Dermis blood vessel endothelial cell (primary cell): ENCODE measurements around the gene ARMC2. TPM values are rescaled to one million over a fixed set of nuclear protein-coding genes. Genes with fewer than 3 reads are reported as not detected.
"Not testable (repeated sequence)": the region's sequence is repeated elsewhere in the genome, so short reads cannot be mapped to it uniquely, and the experiment has no call there.

Experiments used
- DNase-seq: peaks from one replicate; pipeline ENCODE4 v3.0.0; 2010
- total RNA-seq: library from RNA; depleted of rRNA; stranded (reverse); fragments of >200 nt; gene quantifications from 2 replicates; pipeline ENCODE4 v1.2.3, GENCODE V29; 2014

The ARMC2 gene
- total RNA-seq, 1 donor from 2014 or later: 0.51 TPM

DNA sequence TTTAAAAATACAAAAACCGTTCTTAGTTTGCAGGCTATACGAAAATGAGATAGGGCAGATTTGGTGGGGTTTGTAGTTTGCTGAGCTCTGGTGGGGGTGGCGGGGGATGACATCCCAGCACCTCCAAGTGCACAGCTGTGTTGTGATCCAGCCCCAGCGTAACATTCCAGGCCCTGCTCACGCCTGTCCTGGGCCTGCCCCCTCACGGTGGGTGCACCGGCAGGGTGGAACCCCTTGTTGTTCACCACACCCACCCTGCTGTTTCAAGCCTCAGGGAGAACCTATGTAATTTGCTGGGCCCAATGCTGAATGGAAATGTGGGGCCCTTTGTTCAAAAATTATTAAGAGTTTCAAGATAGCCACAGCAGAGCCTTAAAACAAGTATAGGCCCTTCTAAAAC is 25.0 kb downstream of the ARMC2 start:
- DNase-seq: no peak

DNA sequence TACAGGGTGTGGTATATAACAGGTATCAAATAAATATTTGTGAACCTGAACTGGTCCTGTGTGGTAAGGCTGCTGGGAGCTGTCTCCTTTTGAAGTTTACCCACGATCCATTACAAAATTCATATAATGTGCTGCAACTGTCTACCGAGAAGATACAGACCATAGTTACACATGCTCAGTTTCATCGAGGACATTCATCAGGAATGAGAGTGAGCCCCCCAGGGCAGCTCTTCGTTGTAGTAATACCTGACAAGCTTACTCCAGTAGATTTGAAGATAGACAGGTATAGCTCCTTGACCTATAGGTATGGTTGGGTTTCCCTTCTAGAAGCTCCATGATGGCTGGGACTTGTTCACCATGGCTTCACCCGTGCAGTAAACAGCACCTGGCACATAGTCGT is 25.7 kb downstream of the ARMC2 start:
- no peak for DNase-seq

DNA sequence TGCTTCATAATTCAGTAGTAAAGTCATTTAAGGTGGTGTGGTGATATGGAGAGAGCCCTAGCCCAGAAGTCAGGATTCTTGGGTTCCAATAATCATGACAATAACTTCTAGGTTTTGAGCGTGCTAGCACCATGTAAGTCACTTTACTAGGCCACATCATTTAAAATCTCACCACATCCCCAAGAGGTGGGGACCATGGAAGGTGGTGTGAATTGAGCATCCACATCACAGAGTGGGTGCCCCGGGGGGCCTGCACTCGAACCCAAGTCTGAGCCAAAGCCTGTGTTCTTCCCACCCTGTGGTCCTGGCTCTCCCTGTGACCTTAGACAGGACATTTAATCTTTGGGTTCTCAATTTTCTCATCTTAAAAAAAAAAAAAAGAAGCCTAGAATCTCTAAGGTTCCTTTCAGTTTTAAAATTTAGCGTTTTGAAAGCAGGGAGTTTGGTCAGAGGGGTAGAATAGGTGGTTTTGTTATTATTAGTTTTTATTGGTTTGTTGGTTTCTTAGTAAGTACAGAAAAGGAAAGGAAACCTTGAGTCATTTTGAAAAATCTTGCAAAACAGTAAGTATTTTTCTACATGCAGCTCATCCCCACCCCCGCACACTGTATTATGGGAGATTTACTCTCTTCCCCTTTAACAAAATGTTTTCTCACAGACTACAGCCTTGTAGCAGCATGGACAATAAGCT is 26.4 kb downstream of the ARMC2 start:
- DNase-seq: no peak

DNA sequence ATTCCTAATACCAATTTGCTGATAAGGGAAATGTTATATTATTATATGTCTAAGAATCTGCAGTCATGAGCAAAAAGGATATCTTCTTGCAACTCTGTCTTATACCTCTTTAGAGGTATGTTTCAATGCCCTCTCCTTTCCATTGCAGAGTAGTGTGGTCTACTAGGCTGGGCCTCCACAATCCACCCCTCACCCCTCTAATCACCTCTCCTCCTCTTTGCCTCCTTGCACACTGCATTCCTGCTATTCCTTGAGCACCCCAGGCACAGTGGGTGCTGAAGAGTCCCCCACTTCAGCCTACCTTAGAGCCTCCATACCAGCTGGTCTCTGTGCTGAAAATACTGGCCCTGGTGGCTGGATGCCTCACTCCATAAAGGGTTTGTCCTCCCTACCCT is 26.9 kb downstream of the ARMC2 start:
- no peak for DNase-seq

DNA sequence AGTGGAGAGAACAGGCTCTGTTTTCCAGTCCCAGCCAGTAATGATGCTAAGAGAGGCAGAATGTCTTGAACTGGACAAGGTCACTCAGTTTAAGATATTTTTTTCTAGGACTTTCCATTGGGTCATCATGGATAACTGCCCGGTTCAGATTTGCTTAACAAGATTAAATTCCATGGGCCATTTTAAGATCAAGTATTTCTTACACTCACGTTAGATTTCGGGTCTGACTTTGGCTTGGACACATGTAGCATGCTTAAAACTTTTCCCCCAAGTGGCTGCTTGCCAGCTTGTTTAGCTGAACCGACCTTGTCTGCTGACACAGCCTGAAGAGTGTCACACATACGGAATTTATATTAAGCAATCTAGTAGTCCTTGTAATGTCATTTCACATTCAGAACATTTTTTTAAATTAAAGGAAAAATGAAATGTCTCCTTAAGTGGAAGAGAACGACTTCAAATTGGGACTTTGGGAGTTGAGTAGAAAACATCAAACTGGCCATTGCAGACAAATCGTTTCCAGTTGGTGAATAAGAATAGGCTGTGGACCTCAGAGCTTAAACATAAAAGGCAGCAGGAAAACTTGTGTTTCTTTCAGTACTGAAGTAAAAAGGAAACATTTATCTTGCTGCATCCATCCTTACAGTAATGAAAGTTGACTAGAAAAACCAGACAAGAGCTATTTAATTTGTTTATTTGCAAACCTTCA is 29.0 kb downstream of the ARMC2 start:
- no peak for DNase-seq

DNA sequence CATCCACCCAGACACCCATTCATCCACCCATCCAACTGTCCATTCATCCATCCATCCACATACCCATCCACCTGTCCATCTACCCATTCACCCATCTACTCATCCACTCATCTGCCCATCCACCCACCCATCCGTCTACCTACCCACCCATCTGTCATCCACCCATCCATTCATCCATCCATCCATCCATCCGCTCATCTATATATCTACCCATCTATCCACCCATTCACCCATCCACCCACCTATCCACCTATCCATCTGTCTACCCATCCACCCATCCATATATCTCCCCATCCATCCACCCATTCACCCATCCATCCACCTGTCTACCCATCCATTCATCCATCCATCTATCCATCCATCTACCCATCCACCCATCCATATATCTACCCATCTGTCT is 30.7 kb downstream of the ARMC2 start:
- no peak for DNase-seq

DNA sequence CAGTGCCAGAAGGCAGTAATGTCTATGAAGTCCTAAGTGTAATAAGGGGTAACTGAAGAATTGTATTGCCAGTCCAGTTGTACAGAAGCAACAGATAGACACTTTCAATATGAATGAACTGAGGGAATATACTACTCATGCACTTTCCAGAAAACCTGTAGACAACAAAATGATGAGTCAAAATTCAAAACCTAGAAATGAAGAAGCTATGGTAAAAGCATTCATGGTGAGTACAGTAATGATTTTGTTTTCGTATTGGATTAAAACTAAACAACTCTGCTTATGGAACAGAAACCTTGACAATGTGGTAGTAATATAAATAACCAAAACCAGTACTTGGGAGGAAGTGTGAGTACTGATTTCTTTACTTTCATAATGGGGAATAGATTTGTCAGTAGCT is 35.0 kb downstream of the ARMC2 start:
- no peak for DNase-seq

DNA sequence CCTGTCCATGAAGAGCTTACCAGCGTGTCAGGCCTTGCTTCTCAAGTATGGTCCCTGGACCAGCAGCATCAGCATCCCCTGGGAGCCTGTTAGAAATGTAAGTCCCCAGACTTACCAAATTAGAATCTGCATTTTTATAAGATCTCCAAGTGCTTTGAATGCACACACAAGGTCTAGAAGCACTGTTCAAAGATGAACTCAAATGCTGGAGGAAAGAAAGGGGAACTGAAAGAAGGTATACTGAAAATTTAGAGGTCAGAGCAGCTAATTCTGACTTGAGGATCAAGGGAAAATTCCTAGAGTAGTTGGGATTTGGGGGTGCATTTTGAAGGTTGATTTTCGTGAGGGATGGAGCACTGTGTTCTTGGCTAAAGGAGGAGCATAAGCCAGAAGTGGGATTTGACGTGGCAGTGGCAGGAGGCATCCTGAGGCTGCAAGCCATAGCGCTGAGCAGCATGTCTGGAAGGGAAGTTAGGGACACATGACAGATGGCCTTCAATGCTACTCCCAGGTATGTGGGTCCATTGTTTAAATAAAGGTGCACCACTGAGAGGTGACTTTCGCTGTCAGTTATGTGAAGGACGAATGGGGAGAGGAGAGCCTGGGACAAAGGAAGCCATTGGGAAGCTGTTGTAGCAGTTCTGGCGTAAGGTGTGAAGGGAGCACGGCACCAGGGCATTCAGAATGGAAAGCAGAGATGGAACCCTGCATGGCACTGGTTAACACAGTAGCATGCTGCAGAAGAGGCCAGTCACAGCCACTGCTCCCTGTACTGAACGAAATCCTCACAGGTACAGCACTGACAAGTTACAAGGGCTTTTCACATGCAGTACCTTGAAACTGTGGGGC is 36.2 kb downstream of the ARMC2 start:
- DNase-seq: no peak

DNA sequence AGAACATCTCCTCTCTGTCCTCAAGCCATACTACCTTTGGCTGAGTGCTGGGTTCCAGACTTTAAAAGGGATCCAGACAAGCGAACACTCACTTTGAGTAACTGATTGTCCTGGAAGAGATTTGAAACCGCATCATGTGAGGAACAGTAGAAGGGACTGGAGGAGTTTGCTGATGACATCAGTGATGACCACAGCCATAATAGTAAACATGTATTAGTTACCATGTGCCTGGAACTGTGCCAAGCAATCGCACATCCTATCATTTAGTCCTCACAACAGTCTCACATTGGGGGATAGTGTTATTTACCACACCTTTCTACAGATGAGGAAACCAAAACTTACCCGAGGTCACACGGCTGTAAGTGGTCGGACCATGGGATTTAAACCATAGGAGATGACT is 39.8 kb downstream of the ARMC2 start:
- DNase-seq: no peak

DNA sequence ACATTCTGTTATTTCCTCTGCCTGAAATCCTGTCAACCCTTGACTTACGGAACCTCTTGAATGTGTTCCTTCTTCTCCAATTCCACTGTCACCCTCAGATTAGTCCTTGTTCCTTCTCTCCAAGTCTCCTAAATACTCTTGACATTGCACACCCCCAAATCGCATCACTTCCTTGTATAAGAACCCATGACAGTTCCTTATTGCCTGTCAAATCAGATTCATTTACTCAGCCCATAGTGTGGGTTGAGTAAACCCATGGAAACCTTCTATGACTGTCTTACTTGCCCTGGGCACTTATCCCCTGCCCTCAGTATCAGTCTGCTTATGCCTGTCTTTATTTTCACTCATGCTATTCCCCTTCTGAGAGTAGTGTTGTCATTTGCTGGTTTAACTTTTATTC is 40.5 kb downstream of the ARMC2 start:
- no peak for DNase-seq

DNA sequence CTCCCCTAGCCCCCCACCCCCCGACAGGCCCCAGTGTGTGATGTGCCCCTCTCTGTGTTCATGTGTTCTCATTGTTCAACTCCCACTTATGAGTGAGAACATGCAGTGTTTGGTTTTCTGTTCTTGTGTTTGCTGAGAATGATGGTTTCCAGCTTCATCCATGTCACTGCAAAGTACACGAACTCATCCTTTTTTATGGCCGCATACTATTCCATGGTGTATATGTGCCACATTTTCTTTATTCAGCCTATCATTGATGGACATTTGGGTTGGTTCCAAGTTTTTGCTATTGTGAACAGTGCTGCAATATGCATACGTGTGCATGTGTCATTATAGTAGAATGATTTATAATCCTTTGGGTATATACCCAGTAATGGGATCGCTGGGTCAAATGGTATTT is 42.7 kb downstream of the ARMC2 start:
- DNase-seq: not testable (repeated sequence)

DNA sequence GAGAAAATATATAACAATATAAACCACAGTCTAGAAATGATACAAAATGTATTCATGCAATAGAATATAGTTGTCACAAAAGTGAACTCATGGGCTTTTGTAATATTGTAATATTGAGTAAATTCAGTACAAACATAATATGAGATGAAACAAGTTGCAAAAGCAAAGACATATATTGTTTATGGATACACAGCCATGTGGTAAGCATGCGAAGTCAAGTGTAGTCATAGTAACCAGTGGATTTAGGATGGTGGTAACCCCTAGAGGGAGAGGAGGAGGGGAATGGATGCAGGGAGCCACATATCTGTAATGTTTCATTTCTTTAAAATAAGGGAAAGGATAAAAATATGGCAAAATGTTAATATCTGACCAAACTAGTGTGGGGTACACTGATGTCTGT is 47.3 kb downstream of the ARMC2 start:
- DNase-seq: peak; percentile 13

DNA sequence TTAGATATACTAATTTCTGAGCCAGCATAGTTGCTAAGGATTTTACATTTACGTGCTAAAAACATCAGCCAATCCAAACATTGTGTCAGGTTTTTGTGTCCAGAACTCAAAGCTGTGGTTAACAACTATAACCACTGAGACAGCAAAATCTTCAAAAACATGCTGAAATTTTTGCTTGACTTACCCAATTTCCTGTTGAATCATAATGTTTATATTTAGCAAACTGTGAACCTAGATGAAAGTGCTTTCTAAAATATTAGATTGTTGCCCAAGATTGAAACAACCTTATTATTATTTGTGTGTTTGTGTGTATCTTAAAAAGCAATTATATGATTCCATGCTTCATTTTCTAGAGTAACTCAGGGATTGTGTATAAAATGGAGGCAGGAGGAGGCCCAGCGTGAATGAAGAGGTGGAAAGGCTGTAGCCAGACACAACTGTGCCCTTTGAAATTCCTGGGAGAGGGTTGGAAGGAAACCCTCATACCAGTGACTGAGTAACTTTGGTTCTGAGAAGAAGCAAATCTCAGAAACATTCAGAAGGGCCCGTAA is 48.0 kb downstream of the ARMC2 start:
- DNase-seq: peak; percentile 72

DNA sequence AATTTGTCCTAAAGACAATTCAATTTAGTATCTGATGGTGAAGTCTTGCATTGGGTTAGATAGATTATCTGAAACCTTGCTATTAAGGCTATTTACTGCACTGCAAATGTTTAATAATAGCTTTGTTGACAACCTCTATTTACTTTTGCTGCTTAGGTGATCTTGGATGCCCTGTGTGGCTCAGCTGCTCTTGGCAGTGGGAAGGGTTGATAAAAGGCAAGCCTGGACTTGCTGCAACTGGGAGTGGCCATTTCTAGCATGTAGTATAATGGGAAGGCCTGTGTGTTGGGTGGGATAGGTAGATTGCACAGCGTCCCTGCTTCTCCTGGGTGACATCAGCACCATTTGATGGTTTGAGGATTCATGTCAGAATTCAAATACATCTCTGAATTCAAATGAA is 49.1 kb downstream of the ARMC2 start:
- DNase-seq: peak; percentile 47

DNA sequence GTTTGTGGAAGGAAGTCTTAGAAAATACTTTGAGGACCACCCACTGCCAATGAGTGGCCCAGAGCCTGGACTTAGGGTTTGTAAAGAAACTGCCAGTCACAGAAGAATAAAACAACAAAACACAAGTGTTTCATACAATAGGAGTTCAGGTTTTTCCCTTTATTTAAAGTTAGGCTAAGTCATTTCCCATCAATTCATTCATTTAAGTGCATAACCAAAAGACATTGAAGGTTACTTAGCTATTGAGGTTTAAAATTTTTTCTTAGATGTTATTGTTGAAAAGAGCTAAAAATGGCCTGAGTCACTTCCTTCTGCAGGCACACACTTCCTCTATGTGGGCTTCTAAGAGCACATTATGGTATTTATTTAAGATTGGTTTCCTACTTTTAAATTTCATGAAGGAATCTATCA is 54.2 kb downstream of the ARMC2 start:
- peak; percentile 92 for DNase-seq

DNA sequence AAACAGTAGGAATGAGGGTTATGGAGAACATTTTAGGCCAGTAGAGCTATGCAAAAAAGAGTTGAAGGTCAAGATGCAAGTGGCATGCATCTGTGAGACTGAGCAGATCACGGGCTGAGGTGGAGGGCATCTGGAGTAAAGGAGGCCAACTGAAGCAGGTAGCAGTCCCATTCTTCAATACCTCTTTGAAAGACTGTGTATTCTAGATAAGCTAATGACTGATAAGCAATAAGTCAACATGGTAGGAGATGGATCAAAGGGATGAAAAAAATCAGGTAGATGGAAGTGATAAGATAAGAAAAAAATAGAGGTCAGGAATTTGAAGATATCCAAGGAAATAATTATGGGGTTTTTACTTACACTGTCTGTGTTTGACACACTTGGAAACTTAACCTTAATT is 55.6 kb downstream of the ARMC2 start:
- no peak for DNase-seq

DNA sequence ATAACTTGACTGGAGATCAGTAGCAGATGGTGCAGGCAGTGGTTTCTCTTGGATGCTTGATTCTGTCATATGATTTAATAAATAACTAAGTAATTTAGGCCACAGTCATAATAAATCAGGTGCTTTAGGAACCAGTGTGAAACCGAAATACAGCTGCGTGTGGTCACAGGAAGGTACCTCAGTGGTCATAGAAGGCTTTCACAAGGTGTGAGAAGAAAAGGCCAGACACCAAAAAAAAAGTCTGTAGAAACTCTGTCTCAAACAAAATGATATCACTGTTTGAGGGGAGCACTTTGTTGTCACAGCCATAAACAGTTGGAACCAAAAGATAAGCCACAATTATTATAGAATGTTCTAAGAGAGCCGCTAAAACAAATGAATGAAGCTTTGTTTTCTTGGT is 56.5 kb downstream of the ARMC2 start:
- no peak for DNase-seq

DNA sequence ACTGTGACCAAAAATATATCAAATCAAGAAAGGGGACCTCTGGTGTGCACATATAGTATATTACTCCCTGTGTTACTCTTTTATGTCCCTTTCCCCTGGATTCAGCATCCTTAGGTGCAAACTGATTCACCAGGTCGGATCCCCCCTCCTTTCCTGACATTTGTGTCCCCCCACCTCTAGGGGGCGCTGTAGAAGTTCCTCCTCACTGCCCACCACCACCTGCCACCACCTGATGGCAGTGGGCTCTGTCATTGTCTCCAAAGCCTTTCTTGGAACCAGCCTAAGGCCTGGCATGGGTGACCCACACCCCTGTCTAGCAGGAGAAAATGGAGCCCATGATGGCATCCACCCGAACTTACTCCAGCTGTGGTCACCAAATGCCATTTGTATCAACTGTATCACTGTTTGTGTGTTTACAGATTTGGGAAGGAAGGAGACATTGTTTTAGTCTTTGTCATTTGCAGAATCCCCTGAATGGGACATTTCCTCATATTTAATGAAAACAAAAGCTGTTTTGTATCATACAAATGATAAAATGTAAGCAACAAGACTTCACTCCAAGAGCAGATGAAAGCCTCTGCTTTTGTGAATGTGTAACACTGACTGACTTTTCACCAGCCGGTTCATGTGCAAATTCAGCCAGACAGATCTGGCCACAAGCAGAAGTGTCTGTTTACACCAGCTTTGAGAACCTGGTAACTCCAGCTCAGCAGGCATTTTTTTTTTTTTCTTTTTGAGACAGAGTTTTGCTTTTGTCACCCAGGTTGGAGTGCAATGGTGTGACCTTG is 66.2 kb downstream of the ARMC2 start:
- DNase-seq: peak; percentile 12

DNA sequence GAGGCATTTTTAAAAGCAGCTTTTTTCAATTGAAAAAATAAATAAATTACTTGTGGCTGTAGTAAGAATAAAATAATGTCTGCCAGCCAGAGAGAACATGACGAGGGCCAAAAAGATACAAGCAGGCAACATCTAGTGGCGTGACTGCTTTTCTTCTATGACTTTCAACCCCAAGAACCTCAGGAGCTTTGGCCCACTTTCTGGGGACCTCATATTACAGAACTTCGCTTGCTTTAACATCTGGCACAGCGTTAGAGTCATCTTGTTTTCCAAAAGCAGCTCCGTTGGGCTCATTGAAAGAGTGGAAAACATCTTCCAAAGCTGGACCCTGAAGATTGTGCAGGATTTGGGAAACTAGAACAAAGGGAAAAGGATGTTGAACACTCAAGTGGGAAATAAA is 67.0 kb downstream of the ARMC2 start:
- no peak for DNase-seq

DNA sequence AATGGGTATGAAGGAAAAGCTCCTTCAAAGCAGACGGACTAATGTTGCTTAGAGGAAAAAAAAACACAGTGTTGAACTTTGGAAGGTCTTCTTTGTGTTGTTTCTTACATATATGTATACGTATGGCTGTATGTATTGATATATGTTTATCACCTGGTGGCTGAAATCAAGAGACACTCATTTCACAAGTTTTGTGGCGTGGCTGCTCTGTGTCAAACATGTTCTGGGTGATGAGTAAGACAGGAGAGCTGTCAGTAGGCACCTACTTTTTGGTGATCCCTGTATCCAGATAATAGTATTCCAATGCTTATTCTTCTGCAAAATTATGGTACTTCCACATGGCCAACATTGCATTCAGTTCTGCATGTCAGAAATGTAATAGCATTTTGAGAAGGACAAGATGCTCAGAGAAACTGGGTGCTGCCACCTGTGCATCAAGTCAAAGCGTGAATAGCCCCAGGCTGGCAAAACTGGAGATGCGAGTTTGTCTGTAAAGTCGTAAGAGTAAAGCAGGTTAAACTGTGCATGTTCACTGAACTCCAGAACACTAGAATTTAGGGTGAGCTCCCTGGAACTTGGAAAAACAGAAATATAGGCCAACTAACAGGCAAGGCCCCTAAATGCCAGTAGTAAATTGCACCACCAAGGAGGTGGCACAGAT is 67.9 kb downstream of the ARMC2 start:
- DNase-seq: no peak

DNA sequence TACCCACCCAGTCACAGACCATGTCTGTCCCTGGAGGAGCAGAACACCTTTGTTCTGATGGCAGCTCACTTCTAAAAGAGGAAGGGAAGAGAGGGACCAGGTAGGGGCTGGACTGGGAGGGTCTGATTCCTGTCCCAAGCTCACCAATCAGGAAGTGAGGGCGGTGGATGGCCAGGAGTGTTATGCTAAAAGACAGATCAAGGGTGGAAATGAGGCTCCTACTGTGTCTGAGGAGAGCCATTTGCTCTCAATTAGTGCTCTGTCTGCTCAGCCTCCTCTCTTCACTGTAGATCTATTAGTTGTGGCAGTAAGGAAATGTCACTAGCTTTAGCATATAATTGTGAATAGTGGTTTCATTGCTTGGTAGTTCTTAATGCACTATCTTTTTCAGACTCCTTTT is 72.5 kb downstream of the ARMC2 start:
- DNase-seq: no peak
